A673 (cell line): ENCODE results near the gene RNH1. TPM values are rescaled to one million over a fixed set of nuclear protein-coding genes. Genes with fewer than 3 reads are reported as not detected.

Source experiments
- BruUV-seq: library from RNA; stranded (reverse); fragments of 400-500 nt; replicated peaks from 2 replicates; lab custom pipeline; 2021; lab: Mats Ljungman, UMichigan
- CTCF ChIA-PET: fragments of 300-600 bp; sonication (Branson Sonifier 250); formaldehyde crosslinking; loops from one replicate; lab custom pipeline; 2022; ENCODE audit warnings: antibody characterized with exemption; lab: Charles Lee
- POLR2A ChIA-PET: fragments of 300-600 bp; sonication (Branson Sonifier 250); formaldehyde crosslinking; loops from one replicate; lab custom pipeline; 2022; ENCODE audit warnings: antibody characterized with exemption; ENCODE audit not compliant: low non-redundant PET; lab: Charles Lee
- DNase-seq: peaks from one replicate; pipeline ENCODE4 v3.0.0-alpha.2; 2015; ENCODE audit warnings: low spot score
- H3K27ac ChIP-seq: fragments of 200-600 bp; sonication (generic); 2 replicates; pipeline ENCODE4 v1.5.1; 2016; ENCODE audit warnings: mixed run types, low read depth, mild to moderate bottlenecking, mixed read lengths, antibody characterized with exemption, low read length; ENCODE audit not compliant: poor library complexity, severe bottlenecking
- H3K27me3 ChIP-seq: fragments of 200-600 bp; sonication (generic); replicated peaks from 2 replicates; pipeline ENCODE4 v1.6.1; 2017; ENCODE audit warnings: mixed run types, low read depth, mild to moderate bottlenecking, mixed read lengths, antibody characterized with exemption, low read length; ENCODE audit not compliant: insufficient read depth, poor library complexity
- H3K36me3 ChIP-seq: fragments of 200-600 bp; sonication (generic); 2 replicates; pipeline ENCODE4 v1.6.1; 2016; ENCODE audit warnings: mixed run types, mild to moderate bottlenecking, mixed read lengths, antibody characterized with exemption, low read length; ENCODE audit not compliant: insufficient read depth, poor library complexity, severe bottlenecking
- H3K4me1 ChIP-seq: fragments of 200-600 bp; sonication (generic); 2 replicates; pipeline ENCODE4 v1.6.1; 2017; ENCODE audit warnings: mixed run types, mild to moderate bottlenecking, mixed read lengths, antibody characterized with exemption, low read length; ENCODE audit not compliant: insufficient read depth, poor library complexity, severe bottlenecking
- H3K4me3 ChIP-seq: fragments of 200-600 bp; sonication (generic); 2 replicates; pipeline ENCODE4 v1.5.1; 2016; ENCODE audit warnings: low read depth, mixed run types, mild to moderate bottlenecking, mixed read lengths, low read length; ENCODE audit not compliant: poor library complexity, severe bottlenecking
- H3K9me3 ChIP-seq: fragments of 200-600 bp; sonication (generic); 2 replicates; pipeline ENCODE4 v1.6.1; 2016; ENCODE audit warnings: mixed run types, low read depth, mild to moderate bottlenecking, mixed read lengths, antibody characterized with exemption, low read length; ENCODE audit not compliant: poor library complexity, severe bottlenecking
- CTCF ChIP-seq: fragments of 300-800, 200-600 bp; sonication (generic); conservative IDR thresholded peaks from 2 replicates; pipeline ENCODE4 v1.5.1; 2017; ENCODE audit warnings: low read depth, mild to moderate bottlenecking, antibody characterized with exemption, low read length, moderate library complexity, mixed read lengths
- EZH2 ChIP-seq: fragments of 200-600 bp; sonication (generic); IDR thresholded peaks from 2 replicates; pipeline ENCODE4 v1.6.1; 2017; ENCODE audit warnings: borderline replicate concordance, low read depth, mild to moderate bottlenecking, mixed read lengths, antibody characterized with exemption, low read length; ENCODE audit not compliant: poor library complexity, severe bottlenecking
- intact Hi-C: fragments of 100-400 bp; cut with micrococcal nuclease; formaldehyde crosslinking; loops from one replicate; pipeline ENCODE4 v1.10.0; 2022; ENCODE audit not compliant: unreplicated experiment
- total RNA-seq: library from RNA; stranded (reverse); gene quantifications from 2 replicates; pipeline ENCODE4 v1.2.3, GENCODE V29; 2021

The RNH1 gene
- total RNA-seq, 1 experiment from 2014 or later: 95.4 TPM

GRCh38 chr11:456533-456932, 50.5 kb downstream of the RNH1 start:
- H3K27me3 ChIP-seq: no peaks in the 10 kb centered on the region
- ChIA-PET CTCF (no interaction called here), POLR2A (no interaction called here)
- intact Hi-C loops: no loop called here
- no TSS peak for BruUV-seq
- H3K4me1 ChIP-seq: peaks cover under 1% of the 10 kb centered on the region
- no peak overlapping the region for H3K4me3 ChIP-seq
- DNase-seq: no peak
- H3K27ac ChIP-seq: no peak overlapping the region
- TF ChIP-seq EZH2: no peak
- no peak for TF ChIP-seq CTCF
- H3K9me3 ChIP-seq: no peaks in the 10 kb centered on the region
- no peaks in the 10 kb centered on the region for H3K36me3 ChIP-seq

GRCh38 chr11:455566-456147, 51.4 kb downstream of the RNH1 start:
- Histone ChIP-seq H3K9me3 (no peaks in the 10 kb centered on the region), H3K27me3 (no peaks in the 10 kb centered on the region), H3K4me3 (no peak overlapping the region), H3K4me1 (peaks cover 8% of the 10 kb centered on the region), H3K27ac (no peak overlapping the region), H3K36me3 (no peaks in the 10 kb centered on the region)
- ChIA-PET POLR2A (no interaction called here), CTCF (no interaction called here)
- TF ChIP-seq CTCF: no peak
- no peak for TF ChIP-seq EZH2
- BruUV-seq: no TSS peak
- intact Hi-C loops: no loop called here
- DNase-seq: no peak

GRCh38 chr11:454801-455565, 52.1 kb downstream of the RNH1 start:
- BruUV-seq: no TSS peak
- no peak overlapping the region for H3K4me3 ChIP-seq
- peaks cover 8% of the 10 kb centered on the region for H3K4me1 ChIP-seq
- no peaks in the 10 kb centered on the region for H3K36me3 ChIP-seq
- POLR2A ChIA-PET: no interaction called here
- CTCF ChIA-PET: no interaction called here
- TF ChIP-seq EZH2 (no peak), CTCF (no peak)
- DNase-seq: no peak
- H3K9me3 ChIP-seq: no peaks in the 10 kb centered on the region
- no peak overlapping the region for H3K27ac ChIP-seq
- intact Hi-C loops: no loop called here
- no peaks in the 10 kb centered on the region for H3K27me3 ChIP-seq
